Activated effector memory CD4-positive, alpha-beta T cell treated with anti-CD3 and anti-CD28 coated beads, Interleukin-2, amount 50 U/mL, for 16 hours (primary cell): ENCODE results near the gene ZNF585A.
"Not testable (repeated sequence)": the region's sequence is repeated elsewhere in the genome, so short reads cannot be mapped to it uniquely, and the experiment has no call there.

Source experiments
- DNase-seq: peaks from one replicate; pipeline ENCODE4 v3.0.0-alpha.2; 2020

Gene ZNF585A

GRCh38 chr19:37172368-37173366, at the start of gene ZNF585A:
TSS of gene ZNF585A (minus strand) at chr19:37172695. CDS start at chr19:37169910, 2,785 bp downstream.
- peak; percentile 96 for DNase-seq

DNA sequence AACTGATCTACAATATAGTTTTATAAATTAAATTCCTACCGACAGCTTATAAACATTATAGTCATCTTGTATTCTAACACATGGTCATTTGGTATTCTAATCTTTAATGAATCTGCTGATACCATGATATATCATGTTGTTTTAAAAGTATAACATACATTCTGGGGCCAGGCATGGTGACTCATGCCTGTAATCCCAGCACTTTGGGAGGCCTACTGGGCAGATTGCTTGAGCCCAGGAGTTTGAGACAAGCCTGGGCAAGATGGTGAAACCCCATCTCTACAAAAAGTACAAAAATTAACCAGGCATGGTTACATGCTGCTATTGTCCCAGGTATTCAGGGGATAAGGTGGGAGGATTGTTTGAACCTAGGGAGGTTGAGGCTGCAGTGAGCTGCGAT, 48.6 kb upstream of the ZNF585A start:
- no peak for DNase-seq

DNA sequence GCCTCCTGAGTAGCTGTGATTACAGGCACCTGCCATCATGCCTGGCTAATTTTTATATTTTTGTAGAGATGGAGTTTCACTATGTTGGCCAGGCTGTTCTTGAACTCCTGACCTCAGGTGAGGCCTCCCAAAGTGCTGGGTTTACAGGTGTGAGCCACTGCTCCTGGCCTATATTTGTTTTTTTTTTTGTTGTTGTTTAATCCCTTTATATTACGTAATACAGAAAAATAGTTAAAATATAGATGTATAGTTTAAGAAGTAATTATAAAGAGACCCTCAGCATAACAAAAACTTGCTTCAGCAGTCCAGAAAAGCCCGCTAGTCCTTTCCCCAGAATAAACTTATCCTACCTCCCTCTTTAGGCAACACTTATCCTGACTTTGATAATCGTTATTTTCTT, 47.9 kb upstream of the ZNF585A start:
- DNase-seq, result no peak

DNA sequence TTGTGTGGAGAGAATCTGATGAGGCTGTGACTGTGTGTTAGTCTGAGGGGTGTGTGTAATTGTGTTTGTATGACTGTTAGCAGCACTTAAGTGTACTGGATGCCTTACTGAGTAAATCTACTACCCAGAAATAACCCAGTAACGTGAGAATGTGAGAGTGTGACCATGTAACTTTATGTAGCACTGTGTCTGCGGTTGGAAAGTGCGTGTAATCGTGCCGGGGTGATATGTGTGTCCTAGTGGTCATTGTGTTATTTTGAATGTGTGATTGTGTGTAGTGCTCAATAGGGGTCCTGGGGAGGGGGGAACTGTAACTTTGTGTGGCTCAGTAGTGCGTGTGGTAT, 46.1 kb upstream of the ZNF585A start:
- DNase-seq, result peak; percentile 65

- peak; percentile 94 for DNase-seq
These were observed 45.5 kb upstream of the ZNF585A start, which contains the start of gene ZNF383 for GRCh38 chr19:37217775-37218591. TSS of gene ZNF383 (plus strand) at chr19:37218214. CDS start at chr19:37230454, 12,240 bp downstream.

DNA sequence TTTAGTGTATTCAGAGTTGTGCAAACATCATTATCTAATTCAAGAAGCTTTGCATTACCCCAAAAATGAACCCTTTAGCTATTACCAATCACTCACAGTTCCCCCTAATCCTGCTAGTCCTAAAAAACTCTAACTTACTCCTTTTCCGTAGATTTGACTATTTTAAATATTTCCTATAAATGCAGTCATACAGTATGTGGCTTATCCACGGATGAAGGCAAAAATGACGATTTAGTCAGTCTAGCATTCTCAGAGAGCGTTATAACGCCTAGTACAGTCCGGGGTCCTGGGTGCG, 44.9 kb upstream of the ZNF585A start:
- DNase-seq, result no peak

DNA sequence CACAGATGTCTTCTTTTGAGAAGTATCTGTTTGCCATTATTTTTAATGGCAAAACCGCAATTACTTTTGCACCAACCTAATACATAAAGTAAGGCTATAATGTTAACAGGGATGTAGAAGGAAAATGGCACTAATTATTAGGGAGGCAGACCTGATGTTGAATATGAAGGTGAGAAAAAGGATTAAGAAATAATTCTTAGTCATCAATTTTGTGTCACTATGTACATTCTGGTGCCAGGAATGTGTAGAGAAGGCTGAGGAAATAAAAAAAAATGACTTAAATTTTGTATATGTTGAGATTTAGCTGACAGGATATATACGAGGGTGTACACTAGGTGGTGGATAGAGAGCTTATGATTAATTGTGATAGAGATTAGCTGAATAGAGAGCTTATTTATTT, 25.3 kb upstream of the ZNF585A start:
- no peak for DNase-seq

- not testable (repeated sequence) for DNase-seq
These were observed 24.6 kb upstream of the ZNF585A start for GRCh38 chr19:37197115-37197514.

GRCh38 chr19:37195248-37195647, 22.8 kb upstream of the ZNF585A start:
- DNase-seq, result not testable (repeated sequence)

DNA sequence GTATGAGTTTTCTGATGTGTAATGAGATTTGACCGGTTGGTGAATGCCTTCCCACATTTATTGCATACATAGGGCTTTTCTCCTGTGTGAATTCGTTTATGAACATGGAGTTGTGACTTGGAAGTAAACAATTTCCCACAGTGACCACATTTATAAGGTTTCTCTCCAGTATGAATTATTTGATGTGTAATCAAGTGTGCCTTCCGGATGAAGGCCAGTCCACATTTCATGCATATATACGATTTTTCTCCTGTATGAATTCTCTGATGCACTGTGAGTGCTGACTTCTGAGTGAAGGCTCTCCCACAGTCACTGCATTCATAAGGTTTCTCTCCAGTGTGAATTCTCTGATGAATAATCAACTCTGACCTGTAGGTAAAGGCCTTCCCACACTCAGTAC, 13.6 kb upstream of the ZNF585A start:
- not testable (repeated sequence) for DNase-seq

GRCh38 chr19:37165635-37166034, 6.9 kb downstream of the ZNF585A start:
- no peak for DNase-seq

DNA sequence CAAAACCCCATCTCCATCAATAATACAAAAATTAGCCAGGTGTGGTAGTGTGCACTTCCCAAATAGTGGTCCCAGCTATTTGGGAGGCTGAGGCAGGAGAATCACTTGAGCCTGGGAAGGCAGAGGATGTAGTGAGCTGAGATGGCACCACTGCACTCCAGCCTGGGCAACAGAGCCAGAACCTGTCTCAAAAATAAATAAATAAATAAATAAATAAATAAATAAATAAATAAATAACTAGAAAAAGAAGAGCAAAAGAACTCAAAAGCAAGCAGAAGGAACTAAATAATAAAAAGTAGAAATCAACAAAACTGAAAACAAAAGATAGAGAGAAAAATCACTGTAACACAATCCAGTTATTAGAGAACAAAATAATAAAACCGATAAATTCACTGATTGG, 12.3 kb downstream of the ZNF585A start:
- no peak for DNase-seq

GRCh38 chr19:37148214-37148613, 24.3 kb downstream of the ZNF585A start:
- no peak for DNase-seq

GRCh38 chr19:37136111-37136510, 36.4 kb downstream of the ZNF585A start:
- no peak for DNase-seq

GRCh38 chr19:37128821-37129177, 43.7 kb downstream of the ZNF585A start:
- no peak for DNase-seq

GRCh38 chr19:37127999-37128820, 44.3 kb downstream of the ZNF585A start:
- no peak for DNase-seq

DNA sequence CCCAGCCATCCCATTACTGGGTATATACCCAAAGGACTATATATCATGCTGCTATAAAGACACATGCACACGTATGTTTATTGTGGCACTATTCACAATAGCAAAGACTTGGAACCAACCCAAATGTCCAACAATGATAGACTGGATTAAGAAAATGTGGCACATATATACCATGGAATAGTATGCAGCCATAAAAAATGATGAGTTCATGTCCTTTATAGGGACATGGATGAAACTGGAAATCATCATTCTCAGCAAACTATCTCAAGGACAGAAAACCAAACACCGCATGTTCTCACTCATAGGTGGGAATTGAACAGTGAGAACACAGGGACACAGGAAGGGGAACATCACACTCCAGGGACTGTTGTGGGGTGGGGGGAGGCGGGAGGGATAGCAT, 50.4 kb downstream of the ZNF585A start:
- DNase-seq, result not testable (repeated sequence)

GRCh38 chr19:37114001-37114400, 58.5 kb downstream of the ZNF585A start:
- no peak for DNase-seq

DNA sequence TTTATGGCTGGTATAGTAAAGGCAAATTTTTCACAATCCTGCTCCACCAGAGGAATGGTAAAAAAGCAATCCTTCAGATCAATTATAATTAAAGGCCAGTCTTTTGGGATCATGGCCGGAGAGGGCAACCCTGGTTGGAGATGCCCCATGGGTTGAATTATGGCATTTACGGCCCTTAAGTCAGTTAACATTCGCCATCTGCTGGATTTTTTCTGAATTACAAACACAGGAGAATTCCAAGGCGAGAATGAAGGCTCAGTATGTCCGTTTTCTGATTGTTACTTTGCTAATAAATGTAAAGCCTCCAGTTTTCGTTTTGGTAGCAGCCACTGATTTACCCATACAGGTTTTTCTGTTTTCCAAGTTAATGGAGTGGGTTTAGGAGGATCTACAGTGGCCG, 60.7 kb downstream of the ZNF585A start:
- DNase-seq, result not testable (repeated sequence)

DNA sequence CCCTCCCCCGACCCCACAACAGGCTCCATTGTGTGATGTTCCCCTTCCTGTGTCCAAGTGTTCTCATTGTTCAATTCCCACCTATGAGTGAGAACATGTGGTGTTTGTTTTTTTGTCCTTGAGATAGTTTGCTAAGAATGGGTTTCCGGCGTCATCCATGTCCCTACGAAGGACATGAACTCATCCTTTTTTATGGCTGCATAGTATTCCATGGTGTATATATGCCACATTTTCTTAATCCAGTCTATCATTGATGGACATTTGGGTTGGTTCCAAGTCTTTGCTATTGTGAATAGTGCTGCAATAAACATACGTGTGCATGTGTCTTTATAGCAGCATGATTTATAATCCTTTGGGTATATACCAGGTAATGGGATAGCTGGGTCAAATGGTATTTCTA, 68.4 kb downstream of the ZNF585A start:
- not testable (repeated sequence) for DNase-seq

DNA sequence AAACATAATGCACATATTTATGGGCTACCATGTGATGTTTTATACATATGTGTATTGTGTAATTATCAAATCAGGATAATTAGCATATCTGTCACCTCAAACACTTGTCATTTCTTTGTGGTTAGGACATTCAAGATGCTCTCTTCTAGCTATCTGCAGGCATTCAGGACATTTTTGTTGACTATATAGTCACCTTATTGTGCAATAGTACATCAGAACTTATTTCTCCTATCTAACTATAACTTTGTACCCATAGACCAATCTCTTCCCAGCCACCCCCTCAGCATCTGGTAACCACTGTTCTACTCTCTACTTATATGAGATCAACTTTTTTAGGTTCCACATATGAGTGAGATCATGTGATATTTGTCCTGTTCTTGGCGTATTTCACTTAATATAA, 73.9 kb downstream of the ZNF585A start:
- DNase-seq, result no peak

- no peak for DNase-seq
These were observed 76.6 kb downstream of the ZNF585A start for GRCh38 chr19:37095859-37096258.
